ENCODE measurements around the gene B3GAT2. TPM values are rescaled to one million over a fixed set of nuclear protein-coding genes. Genes with fewer than 3 reads are reported as not detected.

The B3GAT2 gene
- total RNA-seq, 1 experiment from 2014 or later = not detected

DNA sequence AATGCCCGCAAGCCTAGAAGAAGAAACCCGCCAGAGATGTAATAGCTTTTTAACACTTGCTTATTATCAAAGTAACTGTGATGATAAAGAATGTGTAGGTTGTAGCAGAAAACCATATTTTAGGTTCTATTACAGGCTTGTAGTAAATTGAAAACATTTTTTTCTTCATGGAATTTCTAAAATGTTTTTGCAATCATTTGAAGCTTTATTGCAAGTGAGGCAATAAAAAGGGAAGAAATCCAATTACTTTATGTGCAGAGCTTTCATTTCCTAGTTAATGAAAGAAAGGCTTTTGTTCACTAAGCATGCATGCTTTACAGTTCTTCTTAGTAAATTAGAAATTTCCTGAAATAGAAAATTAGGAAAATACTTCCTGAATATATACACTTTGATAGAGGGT lies 135.1 kb downstream of the B3GAT2 start:
- Histone ChIP-seq H4K20me1 (ENCODE audit: insufficient read depth) (no peaks in the 10 kb centered on the region), H3K4me2 (ENCODE audit: low read length) (no peak overlapping the region), H3K4me3 (replicated peaks in 1 of 2; ENCODE audit: low read depth in 1 of 2, low read length in 2 of 2) (no peak overlapping the region), H3K9ac (ENCODE audit: low read length) (no peak overlapping the region), H3K36me3 (ENCODE audit: control insufficient read depth in 1 of 2, insufficient read depth in 2 of 2, low read length in 2 of 2) (no peaks in the 10 kb centered on the region), H3K27me3 (ENCODE audit: insufficient read depth, low read length) (no peaks in the 10 kb centered on the region), H3K9me3 (ENCODE audit: control insufficient read depth in 1 of 2, insufficient read depth in 1 of 2, low read depth in 1 of 2, low read length in 2 of 2) (no peaks in the 10 kb centered on the region), H3K79me2 (ENCODE audit: insufficient read depth, low read length) (no peaks in the 10 kb centered on the region), H3K4me1 (ENCODE audit: control insufficient read depth in 1 of 2, insufficient read depth in 2 of 2, low read length in 2 of 2) (no peaks in the 10 kb centered on the region), H2AFZ (ENCODE audit: low read depth, low read length, poor library complexity, severe bottlenecking) (no peak overlapping the region), H3K27ac (ENCODE audit: low read depth, low read length) (no peak overlapping the region), H3K9me2 (ENCODE audit: insufficient read depth) (no peaks in the 10 kb centered on the region)
- intact Hi-C loops (cut with micrococcal nuclease) = no loop called here
- ChIA-PET CTCF (no interaction called here), POLR2A (no interaction called here), RAD21 (ENCODE audit: low non-redundant PET in 1 of 2, low total read pairs in 2 of 2, uncharacterized antibody in 2 of 2, unreplicated experiment in 2 of 2) (no interaction called here)
- DNase-seq (ENCODE audit: low read depth, low spot score) = no peak
- ATAC-seq = no peak
- BruUV-seq (replicated peaks) = no TSS peak
- no peak for TF ChIP-seq POLR2A (IDR thresholded peaks at IDR 0.05; ENCODE audit: borderline replicate concordance, extremely low read depth, insufficient read depth, insufficient read length)
- no peak for TF ChIP-seq SP1 (IDR thresholded peaks at IDR 0.05; ENCODE audit: low read depth)

DNA sequence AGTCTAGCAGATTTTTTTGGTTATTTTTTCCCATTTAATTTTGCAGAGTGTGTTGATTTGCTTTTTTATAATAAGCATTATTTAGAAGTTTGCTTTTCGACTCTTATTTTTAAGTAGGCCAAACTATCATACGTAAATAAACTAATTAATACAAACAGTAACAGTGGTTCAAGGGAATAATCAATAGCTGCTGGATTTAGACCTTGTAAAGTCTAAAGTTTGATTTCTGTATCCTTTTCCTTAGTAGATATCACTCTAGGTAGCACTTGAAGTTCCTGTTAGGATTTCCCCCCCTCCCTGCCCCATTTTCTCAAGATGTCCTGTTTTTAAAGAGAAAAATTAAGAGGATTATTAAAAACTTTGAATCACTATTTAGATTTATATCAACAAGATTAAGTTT lies 136.1 kb downstream of the B3GAT2 start:
- no peaks in the 10 kb centered on the region for H4K20me1 ChIP-seq (ENCODE audit: insufficient read depth)
- DNase-seq (ENCODE audit: low read depth, low spot score) = no peak
- no peaks in the 10 kb centered on the region for H3K9me2 ChIP-seq (ENCODE audit: insufficient read depth)
- H3K9me3 ChIP-seq (ENCODE audit: control insufficient read depth in 1 of 2, insufficient read depth in 1 of 2, low read depth in 1 of 2, low read length in 2 of 2) = no peaks in the 10 kb centered on the region
- H3K4me3 ChIP-seq (replicated peaks in 1 of 2; ENCODE audit: low read depth in 1 of 2, low read length in 2 of 2) = no peak overlapping the region
- BruUV-seq (replicated peaks) = no TSS peak
- no peak overlapping the region for H3K27ac ChIP-seq (ENCODE audit: low read depth, low read length)
- no peaks in the 10 kb centered on the region for H3K36me3 ChIP-seq (ENCODE audit: control insufficient read depth in 1 of 2, insufficient read depth in 2 of 2, low read length in 2 of 2)
- no peak overlapping the region for H3K9ac ChIP-seq (ENCODE audit: low read length)
- CTCF ChIA-PET = no interaction called here
- H3K4me1 ChIP-seq (ENCODE audit: control insufficient read depth in 1 of 2, insufficient read depth in 2 of 2, low read length in 2 of 2) = no peaks in the 10 kb centered on the region
- POLR2A ChIA-PET = no interaction called here
- intact Hi-C loops (cut with micrococcal nuclease) = no loop called here
- no peak overlapping the region for H3K4me2 ChIP-seq (ENCODE audit: low read length)
- no peaks in the 10 kb centered on the region for H3K79me2 ChIP-seq (ENCODE audit: insufficient read depth, low read length)
- H3K27me3 ChIP-seq (ENCODE audit: insufficient read depth, low read length) = no peaks in the 10 kb centered on the region
- no peak for ATAC-seq
- H2AFZ ChIP-seq (ENCODE audit: low read depth, low read length, poor library complexity, severe bottlenecking) = no peak overlapping the region
- RAD21 ChIA-PET (ENCODE audit: low non-redundant PET in 1 of 2, low total read pairs in 2 of 2, uncharacterized antibody in 2 of 2, unreplicated experiment in 2 of 2) = no interaction called here
- TF ChIP-seq ELF1 (IDR thresholded peaks at IDR 0.05; ENCODE audit: borderline replicate concordance, low read depth) (no peak), JUND (IDR thresholded peaks at IDR 0.05) (no peak), SP1 (IDR thresholded peaks at IDR 0.05; ENCODE audit: low read depth) (no peak), TCF7L2 (IDR thresholded peaks at IDR 0.05; ENCODE audit: borderline replicate concordance, extremely low read depth, insufficient read depth, insufficient read length) (no peak), CBX3 (IDR thresholded peaks at IDR 0.05; ENCODE audit: low read depth) (no peak), POLR2A (IDR thresholded peaks at IDR 0.05; ENCODE audit: borderline replicate concordance, extremely low read depth, insufficient read depth, insufficient read length) (no peak), RAD21 (IDR thresholded peaks at IDR 0.05; ENCODE audit: low read depth) (no peak), POLR2AphosphoS5 (IDR thresholded peaks at IDR 0.05; ENCODE audit: low read depth, low read length) (no peak), ZFX (IDR thresholded peaks at IDR 0.05) (no peak), ZNF274 (IDR thresholded peaks at IDR 0.05; ENCODE audit: low read depth, low read length) (no peak), FOSL1 (IDR thresholded peaks at IDR 0.05; ENCODE audit: low read depth) (no peak)
- TF ChIP-seq, protein P1, sequence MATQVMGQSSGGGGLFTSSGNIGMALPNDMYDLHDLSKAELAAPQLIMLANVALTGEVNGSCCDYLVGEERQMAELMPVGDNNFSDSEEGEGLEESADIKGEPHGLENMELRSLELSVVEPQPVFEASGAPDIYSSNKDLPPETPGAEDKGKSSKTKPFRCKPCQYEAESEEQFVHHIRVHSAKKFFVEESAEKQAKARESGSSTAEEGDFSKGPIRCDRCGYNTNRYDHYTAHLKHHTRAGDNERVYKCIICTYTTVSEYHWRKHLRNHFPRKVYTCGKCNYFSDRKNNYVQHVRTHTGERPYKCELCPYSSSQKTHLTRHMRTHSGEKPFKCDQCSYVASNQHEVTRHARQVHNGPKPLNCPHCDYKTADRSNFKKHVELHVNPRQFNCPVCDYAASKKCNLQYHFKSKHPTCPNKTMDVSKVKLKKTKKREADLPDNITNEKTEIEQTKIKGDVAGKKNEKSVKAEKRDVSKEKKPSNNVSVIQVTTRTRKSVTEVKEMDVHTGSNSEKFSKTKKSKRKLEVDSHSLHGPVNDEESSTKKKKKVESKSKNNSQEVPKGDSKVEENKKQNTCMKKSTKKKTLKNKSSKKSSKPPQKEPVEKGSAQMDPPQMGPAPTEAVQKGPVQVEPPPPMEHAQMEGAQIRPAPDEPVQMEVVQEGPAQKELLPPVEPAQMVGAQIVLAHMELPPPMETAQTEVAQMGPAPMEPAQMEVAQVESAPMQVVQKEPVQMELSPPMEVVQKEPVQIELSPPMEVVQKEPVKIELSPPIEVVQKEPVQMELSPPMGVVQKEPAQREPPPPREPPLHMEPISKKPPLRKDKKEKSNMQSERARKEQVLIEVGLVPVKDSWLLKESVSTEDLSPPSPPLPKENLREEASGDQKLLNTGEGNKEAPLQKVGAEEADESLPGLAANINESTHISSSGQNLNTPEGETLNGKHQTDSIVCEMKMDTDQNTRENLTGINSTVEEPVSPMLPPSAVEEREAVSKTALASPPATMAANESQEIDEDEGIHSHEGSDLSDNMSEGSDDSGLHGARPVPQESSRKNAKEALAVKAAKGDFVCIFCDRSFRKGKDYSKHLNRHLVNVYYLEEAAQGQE (IDR thresholded peaks at IDR 0.05; ENCODE audit: low read depth) = no peak
- TF ChIP-seq, protein P2, sequence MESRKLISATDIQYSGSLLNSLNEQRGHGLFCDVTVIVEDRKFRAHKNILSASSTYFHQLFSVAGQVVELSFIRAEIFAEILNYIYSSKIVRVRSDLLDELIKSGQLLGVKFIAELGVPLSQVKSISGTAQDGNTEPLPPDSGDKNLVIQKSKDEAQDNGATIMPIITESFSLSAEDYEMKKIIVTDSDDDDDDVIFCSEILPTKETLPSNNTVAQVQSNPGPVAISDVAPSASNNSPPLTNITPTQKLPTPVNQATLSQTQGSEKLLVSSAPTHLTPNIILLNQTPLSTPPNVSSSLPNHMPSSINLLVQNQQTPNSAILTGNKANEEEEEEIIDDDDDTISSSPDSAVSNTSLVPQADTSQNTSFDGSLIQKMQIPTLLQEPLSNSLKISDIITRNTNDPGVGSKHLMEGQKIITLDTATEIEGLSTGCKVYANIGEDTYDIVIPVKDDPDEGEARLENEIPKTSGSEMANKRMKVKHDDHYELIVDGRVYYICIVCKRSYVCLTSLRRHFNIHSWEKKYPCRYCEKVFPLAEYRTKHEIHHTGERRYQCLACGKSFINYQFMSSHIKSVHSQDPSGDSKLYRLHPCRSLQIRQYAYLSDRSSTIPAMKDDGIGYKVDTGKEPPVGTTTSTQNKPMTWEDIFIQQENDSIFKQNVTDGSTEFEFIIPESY (IDR thresholded peaks at IDR 0.05; ENCODE audit: extremely low read depth, insufficient replicate concordance, low read length) = no peak
- TF ChIP-seq, protein P3, sequence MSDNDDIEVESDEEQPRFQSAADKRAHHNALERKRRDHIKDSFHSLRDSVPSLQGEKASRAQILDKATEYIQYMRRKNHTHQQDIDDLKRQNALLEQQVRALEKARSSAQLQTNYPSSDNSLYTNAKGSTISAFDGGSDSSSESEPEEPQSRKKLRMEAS (IDR thresholded peaks at IDR 0.05) = no peak
